Thyroid gland (tissue), 4 donors: ENCODE measurements around the gene KCNJ12. TPM values are rescaled to one million over a fixed set of nuclear protein-coding genes. Genes with fewer than 3 reads are reported as not detected.
A peak's percentile ranks its signal among the peaks of the same experiment; 100 is the strongest.

Experiments used
- DNase-seq, 2 donors: peaks; one replicate each; pipeline ENCODE4 v3.0.0-alpha.2; 2019
- H3K27ac ChIP-seq, 3 donors: fragments of 200-600 bp; sonication (generic); 1 replicate in 2 of 3; 2 replicates in 1 of 3; pipeline ENCODE4 v1.5.1; 2016 to 2019; ENCODE audit warnings: mild to moderate bottlenecking in 1 of 3, moderate library complexity in 1 of 3
- H3K27me3 ChIP-seq: fragments of 200-600 bp; sonication (generic); one replicate; pipeline ENCODE4 v1.5.1; 2019
- H3K36me3 ChIP-seq, 2 donors: fragments of 200-600 bp; sonication (generic); one replicate each; pipeline ENCODE4 v1.5.1; 2016 to 2019
- H3K4me1 ChIP-seq, 2 donors: fragments of 200-600 bp; sonication (generic); one replicate each; pipeline ENCODE4 v1.5.1; 2017 to 2019
- H3K4me3 ChIP-seq, 3 donors: fragments of 200-600 bp; sonication (generic); replicated peaks in 1 of 3; 1 replicate in 2 of 3; 2 replicates in 1 of 3; pipeline ENCODE4 v1.5.1; 2016; ENCODE audit warnings: mild to moderate bottlenecking in 1 of 3
- H3K9me3 ChIP-seq: fragments of 200-600 bp; sonication (generic); one replicate; pipeline ENCODE4 v1.5.1; 2017
- POLR2A ChIP-seq, 2 donors: fragments of 450-650 bp; IDR thresholded peaks; one replicate each; pipeline ENCODE4 v1.6.1; 2017; ENCODE audit warnings: antibody characterized with exemption in 2 of 2, mild to moderate bottlenecking in 2 of 2, moderate library complexity in 1 of 2
- WGBS, 2 donors: methylation state at CpG; one replicate each; pipeline ENCODE4 v1.1.5; 2017; 5-methylcytosine and 5-hydroxymethylcytosine counted together
- intact Hi-C: fragments of 100-400 bp; cut with DNase I; formaldehyde crosslinking; loops from one replicate; pipeline ENCODE4 v1.15.1; 2023
- total RNA-seq, 4 donors: library from RNA; depleted of rRNA; stranded (reverse); fragments of >200 nt; gene quantifications; one replicate each; pipeline ENCODE4 v1.2.3, GENCODE V29; 2016
- TF ChIP-seq, protein P1 (sequence below), 6 experiments: fragments of 200-600 bp in 3 of 6; fragments of 450-650 bp in 3 of 6; sonication (generic) in 3 of 6; IDR thresholded peaks; one replicate each; pipeline ENCODE4 v1.5.1; 2016 to 2019; ENCODE audit warnings: antibody characterized with exemption in 6 of 6, mild to moderate bottlenecking in 2 of 6, inconsistent platforms in 1 of 6, moderate library complexity in 1 of 6

KCNJ12 gene
- total RNA-seq, 4 donors from 2014 or later, result 0.56 to 2.7 (median 2.3) TPM

DNA sequence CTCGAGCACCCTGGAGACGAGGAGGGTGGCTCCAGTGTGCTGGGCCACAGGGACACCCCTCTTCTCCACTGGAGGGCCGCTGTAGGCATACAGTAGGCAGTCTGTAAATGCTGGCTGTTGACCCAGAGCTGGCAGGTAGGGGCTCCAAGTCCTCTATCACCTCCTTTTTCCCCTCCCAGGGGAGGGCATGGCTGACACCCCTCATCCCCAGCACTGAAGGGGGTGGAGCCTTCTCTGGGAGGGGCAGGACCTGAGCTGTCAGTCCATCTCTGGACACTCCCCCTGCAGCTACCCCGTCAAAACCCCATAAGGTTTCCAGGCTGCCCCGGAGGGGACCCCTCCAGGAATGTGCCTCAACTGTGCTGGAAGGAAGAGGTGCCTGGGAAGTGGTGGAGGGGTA is 2.4 kb downstream of the KCNJ12 start:
- Histone ChIP-seq H3K4me1 (peaks cover 6 to 72% of the 10 kb centered on the region in 2 donors), H3K27me3 (no peaks in the 10 kb centered on the region), H3K4me3 (no peak overlapping the region), H3K36me3 (no peaks in the 10 kb centered on the region), H3K9me3 (no peaks in the 10 kb centered on the region), H3K27ac (no peak overlapping the region)
- TF ChIP-seq POLR2A (IDR thresholded peaks at IDR 0.05), result no peak
- TF ChIP-seq, protein P1, sequence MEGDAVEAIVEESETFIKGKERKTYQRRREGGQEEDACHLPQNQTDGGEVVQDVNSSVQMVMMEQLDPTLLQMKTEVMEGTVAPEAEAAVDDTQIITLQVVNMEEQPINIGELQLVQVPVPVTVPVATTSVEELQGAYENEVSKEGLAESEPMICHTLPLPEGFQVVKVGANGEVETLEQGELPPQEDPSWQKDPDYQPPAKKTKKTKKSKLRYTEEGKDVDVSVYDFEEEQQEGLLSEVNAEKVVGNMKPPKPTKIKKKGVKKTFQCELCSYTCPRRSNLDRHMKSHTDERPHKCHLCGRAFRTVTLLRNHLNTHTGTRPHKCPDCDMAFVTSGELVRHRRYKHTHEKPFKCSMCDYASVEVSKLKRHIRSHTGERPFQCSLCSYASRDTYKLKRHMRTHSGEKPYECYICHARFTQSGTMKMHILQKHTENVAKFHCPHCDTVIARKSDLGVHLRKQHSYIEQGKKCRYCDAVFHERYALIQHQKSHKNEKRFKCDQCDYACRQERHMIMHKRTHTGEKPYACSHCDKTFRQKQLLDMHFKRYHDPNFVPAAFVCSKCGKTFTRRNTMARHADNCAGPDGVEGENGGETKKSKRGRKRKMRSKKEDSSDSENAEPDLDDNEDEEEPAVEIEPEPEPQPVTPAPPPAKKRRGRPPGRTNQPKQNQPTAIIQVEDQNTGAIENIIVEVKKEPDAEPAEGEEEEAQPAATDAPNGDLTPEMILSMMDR (IDR thresholded peaks at IDR 0.05), result no peak
- DNase-seq, result no peak
- intact Hi-C loops, result loop anchor here (10.0 kb wide), 1 partner anchor 94 kb away; the partner anchor contains the start of gene MAP2K3
- WGBS, 2 donors, result 55 to 77% methylated on average over 4 of the region's 5 CpGs

DNA sequence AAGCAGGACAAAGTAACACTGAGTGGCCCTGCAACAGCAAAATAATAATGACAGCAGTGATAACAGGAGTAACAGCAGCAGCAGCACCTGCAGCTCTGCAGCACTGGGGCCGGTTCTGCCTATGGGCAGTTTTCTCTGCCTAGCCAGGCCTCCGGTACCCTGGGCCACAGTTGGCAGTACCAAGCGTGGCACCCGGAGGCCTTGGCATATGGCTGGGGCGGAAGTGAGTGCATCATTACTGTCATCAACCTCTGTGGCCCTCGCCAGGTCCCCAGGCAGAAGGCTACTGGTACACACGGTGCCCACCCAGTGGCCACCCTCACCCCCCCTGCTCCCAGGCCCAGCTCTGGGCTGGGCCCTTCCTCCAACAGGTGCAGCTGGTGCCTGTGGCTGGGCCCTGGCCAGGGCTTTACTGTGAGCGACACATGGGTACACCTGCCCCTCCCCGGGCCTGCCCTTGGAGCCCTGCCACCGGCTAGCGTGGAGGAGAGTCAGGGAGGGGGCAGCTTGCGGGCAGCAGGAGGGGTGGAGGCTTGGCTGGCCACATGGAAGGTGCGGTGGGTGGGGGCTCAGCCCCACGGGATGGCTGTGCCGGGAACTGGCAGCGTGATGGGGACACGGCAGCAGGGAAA is 3.0 kb downstream of the KCNJ12 start:
- no peaks in the 10 kb centered on the region for H3K9me3 ChIP-seq
- intact Hi-C loops, result loop anchor here (10.0 kb wide), 1 partner anchor 94 kb away; the partner anchor contains the start of gene MAP2K3
- H3K27me3 ChIP-seq, result no peaks in the 10 kb centered on the region
- peak overlapping the region in 1 of 3 donors; percentile 42 for H3K27ac ChIP-seq
- H3K36me3 ChIP-seq, result no peaks in the 10 kb centered on the region
- no peak overlapping the region for H3K4me3 ChIP-seq
- TF ChIP-seq, protein P1 (IDR thresholded peaks at IDR 0.05), result no peak
- no peak for TF ChIP-seq POLR2A (IDR thresholded peaks at IDR 0.05)
- WGBS, 2 donors, result 41 to 75% methylated on average over 2 to 15 of the region's 17 CpGs
- DNase-seq, result peak; percentile 91 to 93
- peaks cover 6 to 72% of the 10 kb centered on the region in 2 donors for H3K4me1 ChIP-seq

DNA sequence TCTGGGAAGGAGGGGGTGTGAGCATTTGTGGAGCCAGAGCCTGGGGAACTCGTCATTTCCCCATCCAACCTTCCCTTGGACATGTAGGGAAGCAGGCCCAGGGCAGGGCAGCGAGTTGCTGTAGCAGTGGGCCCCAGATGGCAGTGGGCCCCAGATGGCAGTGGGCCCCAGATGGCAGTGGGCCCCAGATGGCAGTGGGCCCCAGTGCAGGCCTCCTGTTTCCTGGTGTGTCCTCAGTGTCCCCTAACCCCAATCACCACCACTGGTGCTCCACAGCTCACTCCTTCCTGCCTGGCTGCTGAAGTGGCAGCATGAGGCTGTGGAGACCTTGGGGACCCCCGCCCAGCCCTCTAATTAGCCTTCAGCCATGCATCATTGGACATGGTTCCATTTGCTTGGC is 4.5 kb downstream of the KCNJ12 start:
- intact Hi-C loops, result no loop called here
- no peaks in the 10 kb centered on the region for H3K9me3 ChIP-seq
- TF ChIP-seq, protein P1 (IDR thresholded peaks at IDR 0.05), result no peak
- no peak for TF ChIP-seq POLR2A (IDR thresholded peaks at IDR 0.05)
- no peaks in the 10 kb centered on the region for H3K36me3 ChIP-seq
- no peak for DNase-seq
- H3K27me3 ChIP-seq, result no peaks in the 10 kb centered on the region
- H3K27ac ChIP-seq, result no peak overlapping the region
- H3K4me3 ChIP-seq, result no peak overlapping the region
- WGBS, 2 donors, result 95 to 100% methylated on average over 2 to 3 of the region's 3 CpGs
- peaks cover 6 to 71% of the 10 kb centered on the region in 2 donors for H3K4me1 ChIP-seq

DNA sequence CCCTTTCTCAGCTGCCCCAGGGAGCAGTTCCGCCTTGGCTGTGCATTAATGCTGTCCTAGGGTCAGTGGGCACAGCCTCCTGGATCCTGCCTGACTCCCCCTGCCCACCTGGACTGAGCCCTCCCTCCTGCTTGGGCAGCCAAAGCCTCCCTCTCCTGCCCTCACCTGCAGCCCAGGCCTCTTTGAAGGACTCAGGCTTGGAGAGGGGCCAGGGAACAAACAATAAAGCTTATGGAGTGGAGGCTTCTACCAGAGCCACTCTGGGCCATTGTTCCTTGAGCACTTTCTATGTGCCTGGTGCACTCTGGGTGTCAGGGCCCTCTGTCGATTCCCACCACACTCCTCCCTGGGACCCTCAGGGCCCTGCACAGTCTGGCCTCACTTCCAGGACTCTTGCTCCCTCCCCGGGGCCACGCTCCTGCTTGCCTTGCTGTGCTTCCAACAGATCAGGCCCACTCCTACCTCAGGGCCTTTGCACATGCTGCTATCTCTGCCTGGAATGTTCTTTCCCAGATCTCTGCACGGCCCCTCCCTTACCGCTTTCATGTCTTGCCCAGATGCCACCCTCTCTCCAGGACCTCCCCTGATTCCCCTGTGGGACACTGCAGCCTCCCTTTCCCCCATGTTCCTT is 5.0 kb downstream of the KCNJ12 start:
- Histone ChIP-seq H3K36me3 (no peaks in the 10 kb centered on the region), H3K4me3 (no peak overlapping the region), H3K9me3 (no peaks in the 10 kb centered on the region), H3K27ac (no peak overlapping the region), H3K27me3 (no peaks in the 10 kb centered on the region), H3K4me1 (peaks cover 6 to 67% of the 10 kb centered on the region in 2 donors)
- WGBS, 2 donors, result 82 to 89% methylated on average over 5 of the region's 6 CpGs
- DNase-seq, result peak; percentile 53 to 60
- no peak for TF ChIP-seq POLR2A (IDR thresholded peaks at IDR 0.05)
- TF ChIP-seq, protein P1 (IDR thresholded peaks at IDR 0.05), result no peak
- intact Hi-C loops, result no loop called here
